Fibroblast of gingiva (primary cell): ENCODE data around the gene LRP10.

Source experiments
- DNase-seq: peaks from one replicate; pipeline ENCODE4 v3.0.0-alpha.2; 2011; ENCODE audit warnings: low read depth

Gene LRP10

DNA sequence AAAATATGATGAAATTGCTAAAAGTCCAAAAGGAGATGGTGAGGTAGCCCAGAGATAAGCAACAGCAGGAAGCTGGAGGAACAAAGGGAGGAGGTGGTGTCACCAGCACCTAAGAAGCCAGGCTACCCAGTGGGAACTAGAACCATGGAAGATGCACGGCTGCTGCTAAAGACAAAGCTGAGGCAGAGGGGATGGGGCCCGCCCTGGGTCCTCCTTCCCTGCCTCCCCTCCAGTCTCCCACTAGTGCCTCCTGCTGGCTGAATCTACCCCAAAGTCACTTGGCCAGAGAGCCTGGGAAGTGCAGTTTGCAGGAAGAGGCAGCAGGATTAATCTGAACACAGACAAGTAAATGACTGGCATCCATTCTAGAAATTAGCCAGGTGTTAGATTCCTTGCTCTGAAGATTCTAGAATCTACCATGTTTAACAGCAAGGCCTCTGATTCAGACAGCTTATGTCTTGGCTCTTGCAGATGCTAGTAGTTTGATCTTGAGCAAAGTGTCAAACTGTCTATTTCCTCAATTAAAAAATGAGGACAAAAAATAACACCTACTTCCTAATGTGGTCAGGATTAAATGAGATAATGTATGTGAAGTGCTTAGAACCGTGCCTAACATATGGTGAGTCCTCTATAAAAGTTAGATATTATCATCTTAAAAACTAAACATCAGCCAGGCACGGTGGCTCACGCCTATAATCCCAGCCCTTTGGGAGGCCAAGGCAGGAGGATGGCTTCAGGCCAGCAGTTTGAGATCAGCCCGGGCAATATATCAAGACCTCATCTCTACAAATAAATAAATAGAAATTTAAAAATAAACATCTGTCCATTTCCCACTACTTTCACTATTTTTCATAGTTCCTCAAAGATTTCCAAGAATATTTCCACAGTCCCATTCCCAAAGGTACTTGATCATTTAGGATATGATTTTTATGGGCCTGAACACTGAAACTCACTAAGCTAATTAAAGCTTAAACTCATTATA, 5.8 kb upstream of the LRP10 start:
- DNase-seq = no peak

DNA sequence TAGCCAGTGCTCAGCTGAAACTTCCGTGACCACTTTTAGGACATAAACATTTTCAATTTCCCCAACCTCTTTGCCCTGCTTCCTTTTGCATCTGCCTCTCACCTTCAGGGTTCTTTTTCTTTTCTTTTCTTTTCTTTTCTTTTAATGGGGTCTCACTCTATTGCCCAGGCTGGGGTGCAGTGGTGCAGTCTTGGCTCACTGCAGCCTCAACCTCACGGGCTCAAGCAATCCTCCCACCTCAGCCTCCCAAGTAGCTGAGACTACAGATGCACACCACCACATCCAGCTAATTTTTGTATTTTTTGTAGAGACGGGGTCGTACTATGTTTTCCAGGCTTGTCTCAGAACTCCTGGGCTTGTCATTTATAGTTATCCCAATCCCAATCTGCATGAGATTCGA, 4.7 kb upstream of the LRP10 start:
- DNase-seq = no peak

- no peak for DNase-seq
Measured at GRCh38 chr14:22870811-22871223, 723 bp upstream of the LRP10 start.

GRCh38 chr14:22872033-22872832, 693 bp downstream of the LRP10 start:
- peak; percentile 64 for DNase-seq

DNA sequence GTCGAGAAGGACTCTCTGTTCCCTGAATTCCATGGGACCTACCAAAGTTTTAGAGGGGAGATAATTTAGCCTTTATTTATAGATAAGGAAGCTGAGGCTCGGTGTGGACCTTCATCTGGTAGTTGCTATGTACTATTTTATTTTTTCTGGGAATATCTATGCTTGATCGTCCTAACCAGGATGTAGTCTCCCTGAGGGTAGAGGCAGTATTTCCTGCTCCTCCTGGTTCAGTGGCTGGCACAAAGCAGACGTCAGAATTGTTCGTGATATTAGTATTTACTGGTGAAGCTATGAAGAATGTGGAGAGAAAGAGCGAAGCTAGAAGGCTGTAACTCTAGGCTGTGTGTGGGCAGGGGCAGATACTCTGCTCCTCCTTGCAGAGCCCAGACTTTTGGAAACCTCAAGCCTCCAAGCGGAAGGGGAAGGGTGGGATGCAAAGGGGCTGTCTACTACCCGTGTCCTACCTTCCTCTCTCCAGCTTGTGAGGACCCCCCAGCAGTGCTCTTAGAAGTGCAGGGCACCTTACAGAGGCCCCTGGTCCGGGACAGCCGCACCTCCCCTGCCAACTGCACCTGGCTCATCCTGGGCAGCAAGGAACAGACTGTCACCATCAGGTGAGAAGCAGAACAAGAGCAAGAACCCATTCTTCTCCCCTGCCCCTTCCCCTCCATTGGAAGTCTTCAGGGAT, 1.4 kb downstream of the LRP10 start:
- no peak for DNase-seq

GRCh38 chr14:22875003-22875747, 3.6 kb downstream of the LRP10 start:
- no peak for DNase-seq

DNA sequence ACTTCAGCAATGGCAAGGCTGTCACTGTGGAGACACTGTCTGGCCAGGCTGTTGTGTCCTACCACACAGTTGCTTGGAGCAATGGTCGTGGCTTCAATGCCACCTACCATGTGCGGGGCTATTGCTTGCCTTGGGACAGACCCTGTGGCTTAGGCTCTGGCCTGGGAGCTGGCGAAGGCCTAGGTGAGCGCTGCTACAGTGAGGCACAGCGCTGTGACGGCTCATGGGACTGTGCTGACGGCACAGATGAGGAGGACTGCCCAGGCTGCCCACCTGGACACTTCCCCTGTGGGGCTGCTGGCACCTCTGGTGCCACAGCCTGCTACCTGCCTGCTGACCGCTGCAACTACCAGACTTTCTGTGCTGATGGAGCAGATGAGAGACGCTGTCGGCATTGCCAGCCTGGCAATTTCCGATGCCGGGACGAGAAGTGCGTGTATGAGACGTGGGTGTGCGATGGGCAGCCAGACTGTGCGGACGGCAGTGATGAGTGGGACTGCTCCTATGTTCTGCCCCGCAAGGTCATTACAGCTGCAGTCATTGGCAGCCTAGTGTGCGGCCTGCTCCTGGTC, 4.3 kb downstream of the LRP10 start:
- DNase-seq = no peak

DNA sequence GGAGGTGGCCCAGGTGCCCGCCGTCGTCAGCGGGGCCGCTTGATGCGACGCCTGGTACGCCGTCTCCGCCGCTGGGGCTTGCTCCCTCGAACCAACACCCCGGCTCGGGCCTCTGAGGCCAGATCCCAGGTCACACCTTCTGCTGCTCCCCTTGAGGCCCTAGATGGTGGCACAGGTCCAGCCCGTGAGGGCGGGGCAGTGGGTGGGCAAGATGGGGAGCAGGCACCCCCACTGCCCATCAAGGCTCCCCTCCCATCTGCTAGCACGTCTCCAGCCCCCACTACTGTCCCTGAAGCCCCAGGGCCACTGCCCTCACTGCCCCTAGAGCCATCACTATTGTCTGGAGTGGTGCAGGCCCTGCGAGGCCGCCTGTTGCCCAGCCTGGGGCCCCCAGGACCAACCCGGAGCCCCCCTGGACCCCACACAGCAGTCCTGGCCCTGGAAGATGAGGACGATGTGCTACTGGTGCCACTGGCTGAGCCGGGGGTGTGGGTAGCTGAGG, 5.5 kb downstream of the LRP10 start:
- DNase-seq = no peak

DNA sequence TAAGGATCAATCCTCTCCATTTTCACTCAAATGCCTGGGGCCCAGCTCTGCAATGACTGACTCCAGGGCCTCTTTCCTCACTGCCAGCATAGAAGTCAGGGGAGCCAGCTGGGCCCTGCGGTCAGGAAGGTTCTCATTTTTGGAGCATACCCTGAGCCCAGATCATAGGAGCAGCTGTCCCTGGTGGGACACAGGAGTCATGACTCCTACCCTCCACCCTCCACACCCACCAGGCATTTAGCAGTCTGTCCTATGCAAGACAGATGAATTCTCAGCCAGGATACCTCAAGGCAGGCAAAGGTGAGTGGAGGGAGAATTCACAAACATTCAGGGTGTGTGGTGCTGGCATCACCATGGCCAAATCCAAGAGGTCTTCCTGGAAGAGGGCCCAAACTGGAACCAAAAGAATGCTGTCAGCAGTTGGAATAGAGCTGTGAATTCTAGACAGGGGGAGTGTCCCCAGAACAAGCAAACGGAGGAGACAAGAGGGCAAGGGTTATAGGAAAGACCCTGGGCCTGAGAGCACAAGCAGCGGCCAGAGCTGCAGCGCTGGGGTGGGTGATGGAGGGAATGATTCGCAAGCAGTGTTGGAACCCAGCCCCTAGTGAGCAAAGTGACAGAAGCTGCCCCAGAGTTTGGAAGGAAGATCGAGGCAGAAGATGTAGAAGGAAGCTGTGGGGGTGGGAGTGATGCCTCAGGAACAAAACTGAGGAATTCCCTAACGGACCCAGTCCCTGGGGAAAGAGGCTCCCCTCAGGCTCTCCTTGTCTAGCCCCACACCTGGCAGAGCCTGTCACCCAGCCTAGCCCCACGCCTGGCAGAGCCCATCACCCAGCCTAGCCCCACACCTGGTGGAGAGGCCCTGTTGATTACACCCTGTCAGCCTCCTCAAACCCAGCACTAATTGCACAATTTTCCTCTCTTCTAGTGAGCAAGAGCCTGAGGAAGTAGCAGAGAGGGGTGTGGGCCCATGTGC, 7.0 kb downstream of the LRP10 start:
- DNase-seq = no peak

DNA sequence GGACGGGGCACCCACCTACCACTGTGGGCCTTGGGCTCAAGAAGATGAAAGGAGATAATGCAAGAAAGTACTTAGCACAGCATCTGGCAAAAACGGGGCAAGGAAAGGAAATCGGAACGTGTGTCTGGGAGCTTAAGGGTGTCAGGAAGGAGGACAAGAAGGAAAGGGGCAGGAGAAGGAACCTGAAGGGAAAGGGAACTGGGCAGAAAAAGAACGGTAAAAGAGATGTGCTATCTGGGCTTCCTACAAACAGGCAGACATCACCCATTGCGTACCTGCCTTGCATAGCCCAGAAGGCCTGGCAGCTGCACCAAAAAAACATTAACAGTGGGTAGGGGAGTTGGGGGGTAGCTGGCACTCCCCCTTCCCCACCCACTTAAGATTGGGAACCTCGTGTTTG, 10.5 kb downstream of the LRP10 start:
- DNase-seq = no peak

- peak; percentile 11 for DNase-seq
Measured at GRCh38 chr14:22882529-22883172, 11.1 kb downstream of the LRP10 start.

GRCh38 chr14:22883173-22883976, 11.8 kb downstream of the LRP10 start, which contains the start of gene REM2:
Gene REM2, plus strand, starts transcription at chr14:22883222. Its CDS starts 66 bp downstream, at chr14:22883288.
- DNase-seq = no peak

DNA sequence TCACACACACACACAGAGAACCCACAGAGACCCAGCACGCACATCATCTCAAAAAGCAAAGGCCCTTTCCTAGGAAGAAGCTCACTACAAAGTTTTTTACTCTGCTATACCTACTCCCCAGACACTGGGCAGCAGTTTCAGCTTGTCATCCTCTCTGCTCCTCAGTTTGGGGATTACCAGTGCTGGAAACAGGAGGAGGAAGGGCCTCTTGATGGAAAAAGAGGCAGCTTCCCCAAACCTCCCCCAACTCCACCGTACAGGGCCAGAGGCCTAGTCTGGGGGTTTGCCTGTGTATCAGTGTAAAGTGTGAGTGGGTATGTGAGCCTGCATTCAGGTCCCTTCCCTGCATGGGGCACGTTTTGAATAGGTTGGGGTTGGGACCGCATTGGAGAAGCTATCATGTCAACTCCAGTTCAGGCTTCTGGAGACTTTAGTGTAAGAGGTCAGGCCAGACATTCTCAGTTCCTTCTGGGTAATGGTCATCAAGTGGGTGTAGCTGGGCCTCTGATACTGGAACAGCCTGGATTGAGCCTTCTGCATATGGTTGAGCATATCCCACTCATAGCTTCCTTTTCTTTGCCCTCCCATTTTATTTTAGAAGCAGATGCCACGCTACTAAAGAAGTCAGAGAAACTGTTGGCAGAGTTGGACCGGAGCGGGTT, 12.7 kb downstream of the LRP10 start:
- DNase-seq = no peak

DNA sequence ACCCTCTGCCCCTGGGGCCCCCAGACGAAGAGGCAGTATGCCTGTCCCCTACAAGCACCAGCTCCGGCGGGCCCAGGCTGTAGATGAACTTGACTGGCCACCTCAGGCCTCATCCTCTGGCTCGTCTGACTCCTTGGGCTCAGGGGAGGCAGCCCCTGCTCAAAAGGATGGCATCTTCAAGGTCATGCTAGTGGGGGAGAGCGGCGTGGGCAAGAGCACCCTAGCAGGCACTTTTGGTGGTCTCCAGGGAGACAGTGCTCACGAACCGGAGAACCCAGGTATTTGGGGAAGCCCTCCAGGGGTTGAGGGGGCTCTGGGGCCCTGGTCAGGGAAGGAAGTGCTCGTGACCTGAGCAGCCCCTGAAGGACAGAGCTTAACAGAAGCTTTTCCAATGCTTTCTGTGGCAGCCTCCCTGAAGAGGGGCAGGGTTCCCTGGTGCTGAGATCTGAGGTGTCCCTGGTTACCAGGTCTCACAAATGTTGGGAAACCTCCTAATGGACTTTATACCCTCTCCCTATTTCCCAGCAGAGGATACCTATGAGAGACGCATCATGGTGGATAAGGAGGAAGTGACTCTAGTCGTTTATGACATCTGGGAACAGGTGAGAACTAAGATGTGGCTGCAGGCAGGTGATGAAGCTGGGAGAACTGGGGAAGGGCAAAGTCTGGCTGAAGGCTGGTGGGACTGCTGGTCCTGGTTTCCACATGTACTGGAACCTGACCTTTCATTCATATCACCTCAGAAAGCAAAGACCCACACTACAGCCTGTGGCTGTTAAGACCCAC, 13.4 kb downstream of the LRP10 start:
- DNase-seq = no peak

- DNase-seq = no peak
Measured at GRCh38 chr14:22885975-22886374, 14.4 kb downstream of the LRP10 start.

DNA sequence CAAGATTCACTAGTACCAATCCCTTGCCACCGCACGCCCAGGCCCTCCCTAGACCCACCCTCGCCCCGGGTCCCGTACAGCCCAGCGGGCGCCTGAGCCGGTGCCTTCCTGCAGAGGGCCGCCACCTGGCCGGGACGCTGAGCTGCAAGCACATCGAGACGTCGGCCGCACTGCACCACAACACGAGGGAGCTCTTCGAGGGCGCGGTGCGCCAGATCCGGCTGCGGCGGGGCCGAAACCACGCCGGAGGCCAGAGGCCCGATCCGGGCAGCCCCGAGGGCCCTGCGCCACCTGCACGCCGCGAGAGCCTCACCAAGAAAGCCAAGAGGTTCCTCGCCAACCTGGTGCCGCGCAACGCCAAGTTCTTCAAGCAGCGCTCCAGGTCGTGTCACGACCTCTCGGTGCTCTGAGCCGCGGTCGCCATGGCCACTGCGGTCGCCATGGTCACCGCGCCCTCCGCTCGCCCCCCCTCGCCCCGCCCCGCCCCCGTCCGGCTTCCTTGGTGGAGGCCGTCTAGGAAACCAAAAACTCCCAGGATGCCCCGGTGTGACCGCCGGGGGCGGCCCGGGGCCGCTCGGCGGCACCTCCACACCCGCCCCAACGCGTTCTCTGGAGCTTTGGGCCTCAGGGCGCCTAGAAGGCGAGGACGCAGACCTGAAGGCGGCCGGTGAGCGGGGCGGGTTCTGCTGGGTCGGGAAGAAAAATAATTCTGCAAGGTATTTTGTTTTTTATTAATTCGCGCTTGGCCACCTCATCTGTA, 15.1 kb downstream of the LRP10 start:
- DNase-seq = peak; percentile 66
